Activated CD8-positive, alpha-beta T cell treated with anti-CD3 and anti-CD28 coated beads, Interleukin-2, amount 10 ng/mL, durations not matched to agents 7 days and 5 days (primary cell): ENCODE data around the gene TNNI2. TPM values are rescaled to one million over a fixed set of nuclear protein-coding genes. Genes with fewer than 3 reads are reported as not detected.
A peak's percentile ranks its signal among the peaks of the same experiment; 100 is the strongest.

Source experiments
- ATAC-seq: fragments of 150-1000 bp; cut with Tn5 transposase; one replicate; pipeline ENCODE4 v1.10.0; 2021; ENCODE audit warnings: moderate library complexity
- CTCF ChIA-PET: fragments of 350-600 bp; sonication (Branson Sonifier 250); formaldehyde crosslinking; loops from one replicate; lab custom pipeline; 2021; ENCODE audit warnings: antibody characterized with exemption; lab: Charles Lee
- POLR2A ChIA-PET: fragments of 350-600 bp; sonication (Branson Sonifier 250); formaldehyde crosslinking; loops from one replicate; lab custom pipeline; 2021; ENCODE audit warnings: antibody characterized with exemption; lab: Charles Lee
- DNase-seq: peaks from one replicate; pipeline ENCODE4 v3.0.0-alpha.2; 2020
- H3K27ac Mint-ChIP-seq: one replicate; pipeline ENCODE4 v1.8.0; 2021; ENCODE audit warnings: mild to moderate bottlenecking, mixed read lengths
- H3K27me3 Mint-ChIP-seq: one replicate; pipeline ENCODE4 v1.8.0; 2021; ENCODE audit warnings: low read depth, mixed read lengths
- H3K36me3 Mint-ChIP-seq: one replicate; pipeline ENCODE4 v1.8.0; 2021; ENCODE audit warnings: low read depth, mixed read lengths
- H3K4me1 Mint-ChIP-seq: one replicate; pipeline ENCODE4 v1.8.0; 2021; ENCODE audit warnings: low read depth, mixed read lengths
- H3K4me3 Mint-ChIP-seq: one replicate; pipeline ENCODE4 v1.8.0; 2021; ENCODE audit warnings: mild to moderate bottlenecking, mixed read lengths
- H3K9me3 Mint-ChIP-seq: one replicate; pipeline ENCODE4 v1.8.0; 2022; ENCODE audit warnings: mixed read lengths; ENCODE audit not compliant: insufficient read depth
- total RNA-seq, 2 experiments: library from RNA; stranded (reverse); gene quantifications; one replicate each; pipeline ENCODE4 v1.2.3, GENCODE V29; 2021

The TNNI2 gene
- total RNA-seq, 2 experiments from 2014 or later = 0.50 TPM; not detected in 1

- Mint-ChIP-seq H3K36me3 (peaks cover 25% of the 10 kb centered on the region), H3K9me3 (no peaks in the 10 kb centered on the region), H3K27ac (no peak overlapping the region), H3K4me1 (peaks cover 41% of the 10 kb centered on the region), H3K27me3 (no peaks in the 10 kb centered on the region), H3K4me3 (no peak overlapping the region)
- ChIA-PET POLR2A (no interaction called here), CTCF (no interaction called here)
- no peak for ATAC-seq
- no peak for DNase-seq
Observed at GRCh38 chr11:1866776-1867175, 28.0 kb downstream of the TNNI2 start.

GRCh38 chr11:1867381-1867780 lies 28.6 kb downstream of the TNNI2 start:
- Mint-ChIP-seq H3K4me3 (no peak overlapping the region), H3K27me3 (no peaks in the 10 kb centered on the region), H3K27ac (no peak overlapping the region), H3K36me3 (peaks cover 25% of the 10 kb centered on the region), H3K4me1 (peaks cover 47% of the 10 kb centered on the region), H3K9me3 (no peaks in the 10 kb centered on the region)
- ChIA-PET CTCF (interaction anchor here (0.6 kb wide), 1 partner anchor 31 kb away, joined by 3 read pairs; no protein-coding TSS in a partner anchor), POLR2A (no interaction called here)
- no peak for DNase-seq
- no peak for ATAC-seq

DNA sequence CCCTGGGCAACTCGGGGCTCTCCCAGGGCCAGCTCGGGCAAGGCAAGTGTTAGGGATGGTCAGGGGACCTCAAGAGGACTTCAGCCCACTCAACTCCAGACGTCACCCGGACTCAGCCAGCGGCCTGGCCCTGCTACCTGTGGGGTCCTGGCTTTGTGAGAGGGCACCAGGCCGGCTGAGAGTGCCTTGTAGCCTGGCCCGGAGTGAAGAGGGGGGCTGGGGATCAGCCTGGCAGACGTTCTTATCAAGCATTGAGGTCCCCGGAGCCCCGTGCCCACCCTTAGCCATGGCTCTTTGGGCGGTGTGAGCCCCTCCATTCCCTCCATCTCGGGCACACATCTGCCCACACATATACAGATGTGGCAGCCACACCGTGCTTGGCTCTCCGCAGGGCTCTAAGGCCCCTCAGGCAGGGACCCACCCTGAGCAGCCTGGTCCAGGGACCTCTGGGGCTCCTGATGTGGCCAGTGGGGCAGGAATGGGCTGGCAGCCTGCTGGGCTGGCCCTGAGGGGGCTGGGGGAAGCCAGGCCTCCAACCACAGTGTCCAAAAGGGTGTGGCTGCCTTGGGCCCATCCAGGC lies 29.4 kb downstream of the TNNI2 start:
- no peak overlapping the region for H3K27ac Mint-ChIP-seq
- H3K36me3 Mint-ChIP-seq = peaks cover 23% of the 10 kb centered on the region
- H3K27me3 Mint-ChIP-seq = no peaks in the 10 kb centered on the region
- H3K4me3 Mint-ChIP-seq = no peak overlapping the region
- ATAC-seq (no peak), DNase-seq (no peak)
- H3K4me1 Mint-ChIP-seq = peaks cover 51% of the 10 kb centered on the region
- H3K9me3 Mint-ChIP-seq = no peaks in the 10 kb centered on the region
- ChIA-PET CTCF (no interaction called here), POLR2A (no interaction called here)

GRCh38 chr11:1868636-1869291 lies 30.0 kb downstream of the TNNI2 start:
- Mint-ChIP-seq H3K27me3 (no peaks in the 10 kb centered on the region), H3K36me3 (peaks cover 22% of the 10 kb centered on the region), H3K4me1 (peaks cover 53% of the 10 kb centered on the region), H3K4me3 (no peak overlapping the region), H3K9me3 (no peaks in the 10 kb centered on the region), H3K27ac (no peak overlapping the region)
- no peak for ATAC-seq
- no peak for DNase-seq
- CTCF ChIA-PET = interaction anchor here (1.0 kb wide), 1 partner anchor 246 kb away, joined by 3 read pairs; no protein-coding TSS in a partner anchor
- POLR2A ChIA-PET = no interaction called here

- H3K9me3 Mint-ChIP-seq = no peaks in the 10 kb centered on the region
- peaks cover 22% of the 10 kb centered on the region for H3K36me3 Mint-ChIP-seq
- no peak for ATAC-seq
- ChIA-PET POLR2A (no interaction called here), CTCF (interaction anchor here (1.0 to 1.7 kb wide), 3 partner anchors 13 to 247 kb away, joined by 3 to 8 read pairs (median 3); no protein-coding TSS in a partner anchor)
- H3K27me3 Mint-ChIP-seq = no peaks in the 10 kb centered on the region
- no peak for DNase-seq
- peaks cover 53% of the 10 kb centered on the region for H3K4me1 Mint-ChIP-seq
- H3K4me3 Mint-ChIP-seq = no peak overlapping the region
- H3K27ac Mint-ChIP-seq = no peak overlapping the region
Observed at GRCh38 chr11:1869427-1870325, 30.9 kb downstream of the TNNI2 start.

DNA sequence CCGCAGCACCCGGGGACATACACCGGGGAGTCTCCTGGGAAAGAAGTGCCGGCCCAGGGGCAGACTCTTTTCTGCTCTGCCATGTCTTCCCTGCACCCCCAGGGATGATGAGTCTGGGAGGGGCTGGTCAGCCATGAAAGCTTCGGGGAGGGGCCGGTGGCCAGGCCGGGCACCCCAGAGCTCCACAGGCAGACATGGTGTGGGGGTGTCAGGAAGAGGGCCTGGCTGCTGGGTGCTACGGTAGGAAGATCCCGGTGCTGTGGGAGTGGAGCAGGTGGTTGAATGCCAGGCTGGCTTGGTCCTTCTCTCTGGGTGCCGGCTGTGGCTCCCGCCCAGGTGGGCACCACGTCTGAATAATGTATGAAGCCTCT lies 31.5 kb downstream of the TNNI2 start:
- H3K4me1 Mint-ChIP-seq = peaks cover 55% of the 10 kb centered on the region
- peak overlapping the region; percentile 80 for H3K27ac Mint-ChIP-seq
- H3K36me3 Mint-ChIP-seq = peaks cover 22% of the 10 kb centered on the region

DNA sequence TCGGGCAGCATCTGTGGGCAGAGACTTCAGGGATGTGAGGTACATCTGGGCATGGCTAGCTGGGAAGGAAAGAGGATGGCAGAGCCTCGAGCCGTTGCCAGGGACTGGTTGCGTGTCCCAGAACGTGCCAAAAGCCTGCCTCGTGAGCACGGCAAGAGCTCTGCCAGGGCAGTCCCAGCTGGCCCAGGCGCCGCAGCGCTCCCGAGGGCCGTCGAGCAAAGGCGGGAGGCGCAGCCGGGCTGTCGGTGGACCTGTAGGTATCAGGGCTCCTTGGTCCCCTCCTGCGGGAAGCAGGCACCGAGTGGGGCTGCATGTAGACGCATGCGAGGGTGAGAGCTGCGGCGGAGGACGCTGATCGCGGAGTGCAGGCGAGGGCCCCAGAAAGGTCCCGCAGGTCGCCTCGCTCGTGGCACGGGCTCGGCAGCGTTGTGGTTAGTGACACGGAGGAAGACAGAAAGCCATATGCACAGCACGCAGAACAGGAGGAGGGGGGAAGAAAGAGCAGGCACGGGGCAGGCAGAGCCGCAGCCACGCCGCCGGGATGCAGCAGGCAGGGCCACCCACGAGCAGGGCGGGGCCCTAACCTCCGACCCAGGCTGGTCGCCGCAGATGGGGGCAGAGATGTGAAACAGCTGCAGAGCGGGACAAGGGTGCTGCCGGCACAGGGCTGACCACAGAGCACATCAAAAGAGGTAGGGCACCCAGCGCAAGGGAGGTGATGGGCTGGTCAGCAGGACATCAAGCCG lies 32.1 kb downstream of the TNNI2 start:
- H3K4me1 Mint-ChIP-seq = peaks cover 53% of the 10 kb centered on the region
- POLR2A ChIA-PET = interaction anchor here (1.1 kb wide), 1 partner anchor 23 kb away, joined by 3 read pairs; no protein-coding TSS in a partner anchor
- H3K27me3 Mint-ChIP-seq = no peaks in the 10 kb centered on the region

More for the DNA sequence above, 31.5 kb downstream of the TNNI2 start:
- H3K27me3 Mint-ChIP-seq = no peaks in the 10 kb centered on the region
- no peaks in the 10 kb centered on the region for H3K9me3 Mint-ChIP-seq
- H3K4me3 Mint-ChIP-seq = peak overlapping the region; percentile 15
- no peak for DNase-seq
- no peak for ATAC-seq
- ChIA-PET POLR2A (interaction anchor here (1.1 kb wide), 1 partner anchor 23 kb away, joined by 3 read pairs; no protein-coding TSS in a partner anchor), CTCF (interaction anchor here (1.3 to 1.7 kb wide), 2 partner anchors 12 to 14 kb away, joined by 3 to 8 read pairs; no protein-coding TSS in a partner anchor)

DNA sequence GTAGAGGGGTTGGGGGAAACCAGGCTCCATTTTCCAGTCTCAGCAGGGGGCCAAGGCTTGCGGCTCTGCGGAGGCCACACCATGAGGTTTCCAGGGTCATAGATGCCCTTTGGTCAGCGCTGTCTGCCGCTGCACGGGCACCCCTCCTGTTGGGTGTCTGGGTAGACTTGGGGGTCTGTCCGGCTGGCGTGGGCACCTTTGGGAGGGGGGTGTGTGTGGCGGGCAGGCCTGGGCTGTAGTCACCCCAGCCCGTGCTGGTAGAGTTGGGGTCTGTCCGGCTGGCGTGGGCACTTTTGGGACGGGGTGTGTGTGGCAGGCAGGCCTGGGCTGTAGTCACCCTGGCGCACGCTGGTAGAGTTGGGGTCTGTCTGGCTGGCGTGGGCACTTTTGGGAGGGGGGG lies 32.8 kb downstream of the TNNI2 start:
- Mint-ChIP-seq H3K27ac (no peak overlapping the region), H3K4me3 (no peak overlapping the region), H3K27me3 (no peaks in the 10 kb centered on the region), H3K4me1 (peaks cover 53% of the 10 kb centered on the region), H3K36me3 (peaks cover 19% of the 10 kb centered on the region), H3K9me3 (no peaks in the 10 kb centered on the region)
- no peak for ATAC-seq
- CTCF ChIA-PET = interaction anchor here (1.3 kb wide), 1 partner anchor 15 kb away, joined by 3 read pairs; no protein-coding TSS in a partner anchor
- DNase-seq = no peak
- POLR2A ChIA-PET = interaction anchor here (1.1 kb wide), 1 partner anchor 24 kb away, joined by 3 read pairs; no protein-coding TSS in a partner anchor

More for the DNA sequence above, 32.1 kb downstream of the TNNI2 start:
- peak; percentile 59 for DNase-seq
- Mint-ChIP-seq H3K36me3 (peaks cover 19% of the 10 kb centered on the region), H3K4me3 (peak overlapping the region; percentile 15), H3K9me3 (no peaks in the 10 kb centered on the region), H3K27ac (peak overlapping the region; percentile 80)
- CTCF ChIA-PET = interaction anchor here (1.3 to 1.7 kb wide), 2 partner anchors 11 to 14 kb away, joined by 3 to 8 read pairs; no protein-coding TSS in a partner anchor
- ATAC-seq = peak; percentile 70

GRCh38 chr11:1872267-1872985 lies 33.6 kb downstream of the TNNI2 start:
- peaks cover 53% of the 10 kb centered on the region for H3K4me1 Mint-ChIP-seq
- POLR2A ChIA-PET = no interaction called here

DNA sequence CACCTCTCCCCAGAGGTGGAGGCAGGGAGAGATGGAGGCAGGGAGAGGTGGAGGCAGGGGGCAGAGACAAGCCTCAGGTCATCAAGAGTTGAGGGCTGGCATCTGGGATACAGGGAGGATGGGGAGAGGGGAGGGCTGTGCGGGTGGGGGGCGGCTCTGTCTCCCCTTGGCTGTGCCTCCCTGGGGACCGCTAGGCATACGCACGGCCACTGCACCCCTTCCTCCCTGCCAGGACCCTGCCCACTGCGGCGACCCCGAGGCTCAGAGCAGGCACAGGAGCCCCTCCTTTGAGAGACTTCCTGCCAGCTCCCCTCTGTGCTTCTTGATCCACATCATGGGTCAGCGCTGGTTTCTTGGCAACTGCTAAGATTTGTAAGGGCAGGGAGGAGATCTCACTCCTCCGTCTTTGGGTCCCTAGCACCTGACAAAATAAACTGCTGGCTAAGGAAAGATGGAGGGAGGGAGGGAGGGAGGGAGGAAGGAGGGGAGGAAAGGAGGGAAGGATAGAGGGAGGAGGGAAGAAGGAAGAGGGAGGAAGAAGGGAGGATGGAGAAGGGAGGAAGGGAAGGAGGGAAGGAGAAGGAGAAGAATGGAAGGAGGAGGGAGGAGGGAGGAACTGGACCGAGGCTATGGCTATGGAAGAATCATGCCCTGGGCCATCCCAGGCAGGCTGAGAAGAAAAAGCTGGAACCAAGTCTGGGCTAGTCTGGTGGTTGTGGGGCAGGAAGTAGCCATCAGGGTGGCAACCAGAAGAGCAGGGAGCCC lies 34.4 kb downstream of the TNNI2 start:
- Mint-ChIP-seq H3K9me3 (no peaks in the 10 kb centered on the region), H3K36me3 (peaks cover 17% of the 10 kb centered on the region), H3K27ac (peak overlapping the region; percentile 17), H3K4me3 (no peak overlapping the region), H3K4me1 (peaks cover 51% of the 10 kb centered on the region), H3K27me3 (no peaks in the 10 kb centered on the region)
- POLR2A ChIA-PET = no interaction called here
- ATAC-seq = no peak
- DNase-seq = no peak
- CTCF ChIA-PET = interaction anchor here (2.3 kb wide), 1 partner anchor 9 kb away, joined by 8 read pairs; no protein-coding TSS in a partner anchor

More at GRCh38 chr11:1872267-1872985, 33.6 kb downstream of the TNNI2 start:
- DNase-seq = no peak
- Mint-ChIP-seq H3K27me3 (no peaks in the 10 kb centered on the region), H3K9me3 (no peaks in the 10 kb centered on the region), H3K36me3 (peaks cover 19% of the 10 kb centered on the region), H3K27ac (peak overlapping the region; percentile 17), H3K4me3 (no peak overlapping the region)
- CTCF ChIA-PET = interaction anchor here (2.3 kb wide), 1 partner anchor 10 kb away, joined by 8 read pairs; no protein-coding TSS in a partner anchor
- ATAC-seq = no peak
